Stimulated activated CD4-positive, alpha-beta T cell treated with anti-CD3 and anti-CD28 coated beads, Interleukin-12 subunit alpha, Interleukin-12 subunit beta, amount 100 ng/mL, for 48 hours (primary cell): ENCODE data around the gene TRIM54.

Source experiments
- DNase-seq, 3 donors: peaks; one replicate each; pipeline ENCODE4 v3.0.0-alpha.2; 2020; ENCODE audit warnings: low read depth in 2 of 3, low spot score in 1 of 3

Gene TRIM54

GRCh38 chr2:27353762-27354596 is 71.8 kb downstream of the TRIM54 start:
- no peak for DNase-seq

GRCh38 chr2:27354597-27354927 is 72.3 kb downstream of the TRIM54 start:
- no peak for DNase-seq

GRCh38 chr2:27356056-27356381 is 73.8 kb downstream of the TRIM54 start:
- DNase-seq = peak in 2 of 3 donors; percentile 38 to 48

DNA sequence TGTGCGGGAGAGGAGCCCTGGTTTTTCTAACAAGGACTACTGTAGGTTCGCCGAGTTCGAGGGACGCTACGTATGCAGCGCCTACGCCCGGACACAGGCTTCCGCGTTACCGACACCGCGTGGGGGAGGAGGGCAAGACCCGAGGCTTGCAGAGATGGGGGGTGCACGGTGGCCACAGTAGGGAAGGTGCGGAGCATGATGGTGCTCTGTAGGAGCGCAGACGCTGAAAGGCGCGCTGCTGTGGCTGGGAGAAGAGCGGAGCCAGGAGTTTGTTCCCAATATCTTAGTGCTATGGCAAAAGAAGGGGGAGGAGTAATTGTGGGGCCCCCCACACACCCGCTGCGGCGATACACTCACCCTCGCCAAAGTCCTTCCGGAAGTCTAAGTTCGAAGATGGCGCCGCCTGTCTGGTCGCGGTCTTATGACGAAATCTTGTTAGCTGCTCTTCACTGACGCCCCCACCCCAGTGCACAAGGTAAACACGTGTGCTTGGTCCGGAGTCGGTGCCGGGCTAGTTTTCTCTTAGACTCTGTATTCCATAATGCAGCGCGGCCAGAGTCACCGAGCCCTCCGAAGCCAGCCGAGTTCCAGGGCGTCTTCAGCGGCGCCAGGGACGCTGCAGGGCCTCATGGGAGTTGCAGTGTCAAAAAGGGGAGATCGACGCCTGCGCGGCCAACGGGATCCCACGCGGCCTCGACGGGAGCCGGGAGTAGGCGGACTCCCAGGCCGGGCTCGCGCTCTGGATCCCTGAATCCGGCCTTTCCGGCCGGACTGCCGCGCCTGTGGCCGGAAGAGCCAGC is 74.4 kb downstream of the TRIM54 start, which contains the start of gene GTF3C2:
GTF3C2 (minus strand) TSS at position 383 of the 800 bp plus-strand sequence. CDS start 13,210 bp downstream, outside the sequence.
- DNase-seq = peak; percentile 87 to 91 (median 90)
